ENCODE measurements around the gene VPS16.

GRCh38 chr20:2799271-2799670 is 41.3 kb upstream of the VPS16 start:
- no peak for TF ChIP-seq CTCF (conservative IDR thresholded peaks at IDR 0.05 in 1 of 2, IDR thresholded peaks at IDR 0.05 in 1 of 2; ENCODE audit: low read depth in 1 of 2, low read length in 2 of 2)
- TF ChIP-seq EZH2 (IDR thresholded peaks at IDR 0.05; ENCODE audit: low read length, missing control alignments) = no peak

All from fibroblast of lung (primary cell).